H9 (cell line): Measurements from ENCODE around the gene PCA3. TPM values are rescaled to one million over a fixed set of nuclear protein-coding genes. Genes with fewer than 3 reads are reported as not detected.

ENCODE experiments used
- DNase-seq: peaks from one replicate; pipeline ENCODE4 v3.0.0-alpha.2; 2017
- H2AFZ ChIP-seq: one replicate; pipeline ENCODE4 v1.6.1; 2013; ENCODE audit warnings: mild to moderate bottlenecking, low read length, control low read depth, moderate library complexity
- H2AK5ac ChIP-seq: 2 replicates; pipeline ENCODE4 v1.6.1; 2013; ENCODE audit warnings: low read length, control low read depth, mixed read lengths; ENCODE audit not compliant: insufficient read length
- H2BK120ac ChIP-seq: one replicate; pipeline ENCODE4 v1.6.1; 2013; ENCODE audit warnings: low read depth, mild to moderate bottlenecking, low read length, control low read depth, inconsistent platforms; ENCODE audit not compliant: poor library complexity, severe bottlenecking
- H2BK12ac ChIP-seq: 2 replicates; pipeline ENCODE4 v1.6.1; 2013; ENCODE audit warnings: low read length, control low read depth, mixed read lengths, low read depth; ENCODE audit not compliant: insufficient read length
- H2BK15ac ChIP-seq: 2 replicates; pipeline ENCODE4 v1.6.1; 2013; ENCODE audit warnings: low read depth, low read length, control low read depth
- H2BK20ac ChIP-seq: one replicate; pipeline ENCODE4 v1.6.1; 2013; ENCODE audit warnings: low read depth, mild to moderate bottlenecking, low read length, control low read depth, inconsistent platforms; ENCODE audit not compliant: poor library complexity, severe bottlenecking
- H2BK5ac ChIP-seq: 2 replicates; pipeline ENCODE4 v1.6.1; 2013; ENCODE audit warnings: low read length, control low read depth, mixed read lengths; ENCODE audit not compliant: insufficient read length
- H3K14ac ChIP-seq: 2 replicates; pipeline ENCODE4 v1.6.1; 2013; ENCODE audit warnings: low read length, control low read depth; ENCODE audit not compliant: insufficient read depth
- H3K18ac ChIP-seq: 2 replicates; pipeline ENCODE4 v1.6.1; 2013; ENCODE audit warnings: low read depth, mild to moderate bottlenecking, mixed read lengths, low read length, control low read depth; ENCODE audit not compliant: insufficient read length
- H3K23ac ChIP-seq: 2 replicates; pipeline ENCODE4 v1.6.1; 2013; ENCODE audit warnings: low read length, control low read depth, mixed read lengths, low read depth; ENCODE audit not compliant: insufficient read length
- H3K23me2 ChIP-seq: 2 replicates; pipeline ENCODE4 v1.6.1; 2013; ENCODE audit warnings: low read depth, mild to moderate bottlenecking, mixed read lengths, low read length, control low read depth; ENCODE audit not compliant: insufficient read length, poor library complexity, severe bottlenecking
- H3K27ac ChIP-seq: 2 replicates; pipeline ENCODE4 v1.5.1; 2013; ENCODE audit warnings: low read length, control low read depth, mixed read lengths, low read depth; ENCODE audit not compliant: insufficient read length
- H3K27me3 ChIP-seq: 2 replicates; pipeline ENCODE4 v1.6.1; 2013; ENCODE audit warnings: low read length, control low read depth, inconsistent platforms; ENCODE audit not compliant: insufficient read depth
- H3K4ac ChIP-seq: 2 replicates; pipeline ENCODE4 v1.6.1; 2013; ENCODE audit warnings: low read depth, mild to moderate bottlenecking, control low read depth, inconsistent platforms, low read length, moderate library complexity
- H3K4me1 ChIP-seq: 2 replicates; pipeline ENCODE4 v1.6.1; 2013; ENCODE audit warnings: low read length, control low read depth, inconsistent platforms; ENCODE audit not compliant: insufficient read depth
- H3K4me2 ChIP-seq: 2 replicates; pipeline ENCODE4 v1.6.1; 2013; ENCODE audit warnings: low read length, control low read depth, mixed read lengths; ENCODE audit not compliant: insufficient read length, insufficient read depth
- H3K56ac ChIP-seq: 2 replicates; pipeline ENCODE4 v1.6.1; 2013; ENCODE audit warnings: low read depth, mild to moderate bottlenecking, mixed read lengths, low read length, control low read depth; ENCODE audit not compliant: insufficient read length
- H3K79me1 ChIP-seq: 2 replicates; pipeline ENCODE4 v1.6.1; 2013; ENCODE audit warnings: low read depth, mild to moderate bottlenecking, moderate library complexity, low read length, control low read depth, inconsistent platforms; ENCODE audit not compliant: insufficient read depth, poor library complexity, severe bottlenecking
- H3K79me2 ChIP-seq: 2 replicates; pipeline ENCODE4 v1.6.1; 2013; ENCODE audit warnings: low read length, control low read depth, inconsistent platforms; ENCODE audit not compliant: insufficient read depth
- H3K9ac ChIP-seq: 2 replicates; pipeline ENCODE4 v1.6.1; 2013; ENCODE audit warnings: low read length, control low read depth, mixed read lengths; ENCODE audit not compliant: insufficient read length; ENCODE audit errors: extremely low read depth
- H3K9me3 ChIP-seq: one replicate; pipeline ENCODE4 v1.6.1; 2013; ENCODE audit warnings: low read depth, low read length, inconsistent platforms; ENCODE audit not compliant: control insufficient read depth
- H3T11ph ChIP-seq: one replicate; pipeline ENCODE4 v1.6.1; 2013; ENCODE audit warnings: mild to moderate bottlenecking, low read length, control low read depth, inconsistent platforms
- H4K20me1 ChIP-seq: one replicate; pipeline ENCODE4 v1.6.1; 2013; ENCODE audit not compliant: control insufficient read depth, insufficient read length, insufficient read depth
- H4K5ac ChIP-seq: 2 replicates; pipeline ENCODE4 v1.6.1; 2013; ENCODE audit warnings: low read depth, mild to moderate bottlenecking, mixed read lengths, low read length, control low read depth; ENCODE audit not compliant: insufficient read length
- H4K8ac ChIP-seq: replicated peaks from 2 replicates; pipeline ENCODE4 v1.6.1; 2013; ENCODE audit warnings: low read length, control low read depth, mixed read lengths, low read depth; ENCODE audit not compliant: insufficient read length
- H4K91ac ChIP-seq: 2 replicates; pipeline ENCODE4 v1.6.1; 2013; ENCODE audit warnings: low read depth, mild to moderate bottlenecking, moderate library complexity, mixed read lengths, low read length, control low read depth; ENCODE audit not compliant: insufficient read length
- H3K27ac Mint-ChIP-seq, 3 experiments: 2 replicates in 2 of 3; 3 replicates in 1 of 3; pipeline ENCODE4 v1.8.0; 2020 to 2021; ENCODE audit warnings: mixed read lengths in 3 of 3, mild to moderate bottlenecking in 1 of 3, moderate library complexity in 1 of 3
- H3K27me3 Mint-ChIP-seq: 2 replicates; pipeline ENCODE4 v1.8.0; 2021; ENCODE audit warnings: low read depth, mild to moderate bottlenecking, moderate library complexity, mixed read lengths
- H3K36me3 Mint-ChIP-seq, 3 experiments: 2 replicates in 2 of 3; 3 replicates in 1 of 3; pipeline ENCODE4 v1.8.0; 2020 to 2021; ENCODE audit warnings: low read depth in 3 of 3, mixed read lengths in 3 of 3; ENCODE audit not compliant: insufficient read depth in 1 of 3
- H3K4me1 Mint-ChIP-seq, 2 experiments: 2 replicates each; pipeline ENCODE4 v1.8.0; 2020; ENCODE audit warnings: mixed read lengths in 2 of 2
- H3K4me3 Mint-ChIP-seq, 2 experiments: 2 replicates in 1 of 2; 3 replicates in 1 of 2; pipeline ENCODE4 v1.8.0; 2020 to 2021; ENCODE audit warnings: mild to moderate bottlenecking in 2 of 2, mixed read lengths in 2 of 2, moderate library complexity in 1 of 2
- H3K9me3 Mint-ChIP-seq, 2 experiments: 2 replicates in 1 of 2; 3 replicates in 1 of 2; pipeline ENCODE4 v1.8.0; 2020; ENCODE audit warnings: mild to moderate bottlenecking in 2 of 2, mixed read lengths in 2 of 2, moderate library complexity in 1 of 2
- CTCF ChIP-seq: fragments of 200-600 bp; sonication (generic); conservative IDR thresholded peaks from 3 replicates; pipeline ENCODE4 v1.8.0; 2021; ENCODE audit warnings: antibody characterized with exemption, mild to moderate bottlenecking
- WGBS: extraction: QIAGEN DNeasy Blood & Tissue Kit; methylation state at CpG from one replicate; pipeline ENCODE4 v1.1.7; 2013; ENCODE audit warnings: missing lambda C conversion rate, low lambda C conversion rate, mixed read lengths; ENCODE audit not compliant: insufficient read length; ENCODE audit errors: extremely low coverage; 5-methylcytosine and 5-hydroxymethylcytosine counted together
- total RNA-seq: library from RNA; stranded (reverse); gene quantifications from 2 replicates; pipeline ENCODE4 v1.2.1, GENCODE V29; 2021

PCA3 gene
- total RNA-seq, 1 experiment from 2014 or later = not detected

DNA sequence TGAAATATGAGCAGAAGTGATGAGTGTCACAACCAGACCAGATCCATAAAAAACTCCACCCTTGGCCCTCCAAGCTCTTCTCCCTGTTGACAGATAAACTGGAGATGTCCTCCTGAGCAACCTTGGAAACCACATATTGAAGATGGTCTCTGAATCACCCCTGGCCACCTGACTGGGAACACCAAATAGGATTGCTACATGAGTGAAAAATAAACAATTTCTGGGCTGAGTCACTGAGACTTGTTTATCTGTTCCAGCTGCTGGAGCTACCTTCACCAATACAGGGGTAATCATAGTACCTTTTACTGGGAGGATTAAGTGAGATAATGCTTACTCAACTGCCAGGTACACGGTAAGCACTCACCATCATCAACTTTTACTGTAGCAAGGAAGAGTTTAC is 53.3 kb downstream of the PCA3 start:
- no peak overlapping the region for H2BK5ac ChIP-seq
- no CpG with 5 or more reads among the region's 1 CpG for WGBS
- H3K27me3 ChIP-seq = no peaks in the 10 kb centered on the region
- H3T11ph ChIP-seq = no peak overlapping the region
- no peak overlapping the region for H4K91ac ChIP-seq
- H3K79me2 ChIP-seq = no peaks in the 10 kb centered on the region
- no peak overlapping the region for H3K56ac ChIP-seq
- H3K23ac ChIP-seq = no peak overlapping the region
- H3K4ac ChIP-seq = no peak overlapping the region
- no peak overlapping the region for H2BK20ac ChIP-seq
- no peak overlapping the region for H4K5ac ChIP-seq
- H2BK120ac ChIP-seq = no peak overlapping the region
- no peak overlapping the region for H3K27ac Mint-ChIP-seq
- no peak overlapping the region for H2AFZ ChIP-seq
- no peak overlapping the region for H3K4me3 Mint-ChIP-seq
- H3K4me2 ChIP-seq = no peak overlapping the region
- no peak overlapping the region for H3K18ac ChIP-seq
- no peaks in the 10 kb centered on the region for H3K79me1 ChIP-seq
- no peaks in the 10 kb centered on the region for H3K27me3 Mint-ChIP-seq
- no peak overlapping the region for H3K27ac ChIP-seq
- DNase-seq = no peak
- H3K9me3 Mint-ChIP-seq = no peaks in the 10 kb centered on the region
- no peak overlapping the region for H2BK12ac ChIP-seq
- no peak overlapping the region for H3K9ac ChIP-seq
- no peak overlapping the region for H2AK5ac ChIP-seq
- no peaks in the 10 kb centered on the region for H3K4me1 ChIP-seq
- no peak for TF ChIP-seq CTCF
- no peaks in the 10 kb centered on the region for H3K23me2 ChIP-seq
- H3K9me3 ChIP-seq = no peaks in the 10 kb centered on the region
- no peak overlapping the region for H3K14ac ChIP-seq
- H2BK15ac ChIP-seq = no peak overlapping the region
- peaks cover 6% of the 10 kb centered on the region in 2 experiments for H3K4me1 Mint-ChIP-seq
- no peaks in the 10 kb centered on the region for H4K20me1 ChIP-seq
- no peak overlapping the region for H4K8ac ChIP-seq
- H3K36me3 Mint-ChIP-seq = no peaks in the 10 kb centered on the region
